T-cell (primary cell): Measurements from ENCODE around the gene KCNE4. TPM values are rescaled to one million over a fixed set of nuclear protein-coding genes. Genes with fewer than 3 reads are reported as not detected.

ENCODE experiments used
- ATAC-seq, 4 experiments: fragments of 200-7000 bp in 3 of 4; fragments of 150-1000 bp in 1 of 4; cut with Tn5 transposase; replicated peaks in 1 of 4; 1 replicate in 3 of 4; 2 replicates in 1 of 4; pipeline ENCODE4 v1.10.0; 2021; ENCODE audit warnings: moderate library complexity in 3 of 4, mild to moderate bottlenecking in 2 of 4, moderate number of reproducible peaks in 1 of 4
- CTCF ChIA-PET, 2 donors: fragments of 300-600 bp; sonication (Branson Sonifier 250); formaldehyde crosslinking; loops; one replicate each; lab custom pipeline; 2022; ENCODE audit warnings: antibody characterized with exemption in 2 of 2; lab: Charles Lee
- POLR2A ChIA-PET, 2 donors: fragments of 300-600 bp; sonication (Branson Sonifier 250); formaldehyde crosslinking; loops; one replicate each; lab custom pipeline; 2022; ENCODE audit warnings: antibody characterized with exemption in 2 of 2; lab: Charles Lee
- DNase-seq, 35 experiments: peaks; one replicate each; pipeline versions ENCODE4 v3.0.0 to v3.0.0-alpha.2; 2013 to 2023
- H3K27ac ChIP-seq: one replicate; pipeline ENCODE4 v1.5.1; 2013; ENCODE audit warnings: low read length
- H3K27me3 ChIP-seq, 2 experiments: replicated peaks in 1 of 2; 1 replicate in 1 of 2; 2 replicates in 1 of 2; pipeline versions ENCODE4 v1.6.1 to v1.7.0; 2013; ENCODE audit warnings: low read length in 1 of 2, mixed read lengths in 1 of 2; ENCODE audit not compliant: control insufficient read depth in 2 of 2, insufficient read depth in 2 of 2; ENCODE audit errors: extremely low read depth in 1 of 2
- H3K36me3 ChIP-seq, 2 donors: 1 replicate in 1 of 2; 2 replicates in 1 of 2; pipeline versions ENCODE4 v1.6.1 to v1.7.0; 2013; ENCODE audit warnings: low read length in 1 of 2; ENCODE audit not compliant: control insufficient read depth in 2 of 2, insufficient read depth in 1 of 2; ENCODE audit errors: extremely low read depth in 1 of 2
- H3K4me1 ChIP-seq, 2 experiments: 1 replicate in 1 of 2; 2 replicates in 1 of 2; pipeline versions ENCODE4 v1.6.1 to v1.7.0; 2013; ENCODE audit warnings: low read length in 2 of 2, mixed read lengths in 1 of 2; ENCODE audit not compliant: insufficient read depth in 2 of 2, control insufficient read depth in 1 of 2; ENCODE audit errors: extremely low read depth in 1 of 2
- H3K4me3 ChIP-seq, 2 donors: 1 replicate in 1 of 2; 2 replicates in 1 of 2; pipeline versions ENCODE4 v1.5.1 to v1.7.0; 2013; ENCODE audit warnings: mild to moderate bottlenecking in 2 of 2, low read length in 1 of 2, moderate library complexity in 1 of 2; ENCODE audit not compliant: control insufficient read depth in 1 of 2; ENCODE audit errors: extremely low read depth in 1 of 2
- H3K9me3 ChIP-seq: 2 replicates; pipeline ENCODE4 v1.7.0; 2013
- H3K27ac Mint-ChIP-seq, 2 donors: one replicate each; pipeline ENCODE4 v1.8.0; 2020 to 2021; ENCODE audit warnings: mild to moderate bottlenecking in 2 of 2, mixed read lengths in 2 of 2
- H3K27me3 Mint-ChIP-seq, 2 donors: one replicate each; pipeline ENCODE4 v1.8.0; 2021 to 2022; ENCODE audit warnings: mixed read lengths in 2 of 2
- H3K36me3 Mint-ChIP-seq: one replicate; pipeline ENCODE4 v1.8.0; 2021; ENCODE audit warnings: mixed read lengths
- H3K4me1 Mint-ChIP-seq, 3 donors: one replicate each; pipeline ENCODE4 v1.8.0; 2020 to 2022; ENCODE audit warnings: mixed read lengths in 3 of 3, mild to moderate bottlenecking in 1 of 3
- H3K4me3 Mint-ChIP-seq, 3 donors: one replicate each; pipeline ENCODE4 v1.8.0; 2020 to 2022; ENCODE audit warnings: mild to moderate bottlenecking in 3 of 3, mixed read lengths in 3 of 3, moderate library complexity in 3 of 3
- H3K9me3 Mint-ChIP-seq, 3 donors: one replicate each; pipeline ENCODE4 v1.8.0; 2020 to 2022; ENCODE audit warnings: mixed read lengths in 3 of 3
- WGBS: methylation state at CpG from one replicate; pipeline ENCODE4 v1.1.5; 2013; ENCODE audit warnings: missing lambda C conversion rate; ENCODE audit not compliant: insufficient coverage; 5-methylcytosine and 5-hydroxymethylcytosine counted together
- total RNA-seq, 35 experiments: library from RNA in 6 of 35; stranded (reverse) in 6 of 35; fragments of 120-200 nt in 1 of 35; gene quantifications; one replicate each; pipeline versions ENCODE4 v1.2.1 to v1.2.4 and lab custom pipeline; 2013 to 2026

Gene KCNE4
- total RNA-seq, 5 donors from 2014 or later (not counting 1 experiment from before 2014, with no cell fraction given): not detected

DNA sequence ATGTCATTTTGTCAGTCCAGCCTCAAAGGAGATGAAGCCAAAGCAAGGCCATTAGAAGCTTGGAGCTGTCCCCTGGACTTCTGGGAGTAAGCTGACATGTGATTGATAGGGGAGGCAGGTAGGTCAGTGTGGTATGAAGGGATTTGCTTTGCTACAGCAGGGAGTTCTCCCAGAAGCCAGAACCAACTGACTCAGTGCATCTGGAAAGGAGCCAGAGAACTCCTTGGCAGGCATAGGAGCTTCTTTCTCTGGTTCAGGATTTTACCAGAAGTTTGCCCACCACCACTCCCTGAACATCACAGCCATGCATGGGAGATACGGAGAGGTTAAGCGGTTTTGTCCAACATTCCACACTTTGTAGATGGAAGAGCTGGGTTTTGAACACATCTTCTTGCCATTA is 24.5 kb upstream of the KCNE4 start:
- Histone ChIP-seq H3K4me3 (no peak overlapping the region), H3K9me3 (no peaks in the 10 kb centered on the region), H3K4me1 (no peaks in the 10 kb centered on the region), H3K36me3 (no peaks in the 10 kb centered on the region), H3K27ac (no peak overlapping the region), H3K27me3 (no peaks in the 10 kb centered on the region)
- DNase-seq: no peak
- CTCF ChIA-PET: no interaction called here
- Mint-ChIP-seq H3K4me3 (no peak overlapping the region), H3K9me3 (peaks cover 4 to 9% (median 9%) of the 10 kb centered on the region in 3 donors), H3K36me3 (no peaks in the 10 kb centered on the region), H3K27me3 (no peaks in the 10 kb centered on the region), H3K4me1 (no peaks in the 10 kb centered on the region), H3K27ac (no peak overlapping the region)
- POLR2A ChIA-PET: no interaction called here
- ATAC-seq: no peak
- WGBS: no CpG with 5 or more reads among the region's 2 CpGs

- H3K27me3 Mint-ChIP-seq: no peaks in the 10 kb centered on the region
- no peak overlapping the region for H3K27ac Mint-ChIP-seq
- POLR2A ChIA-PET: interaction anchor here in 1 of 2 donors (0.6 kb wide), 1 partner anchor 218 kb away, joined by 5 read pairs; no protein-coding TSS in a partner anchor
- Histone ChIP-seq H3K36me3 (no peaks in the 10 kb centered on the region), H3K4me3 (no peak overlapping the region), H3K27ac (no peak overlapping the region), H3K27me3 (no peaks in the 10 kb centered on the region), H3K4me1 (no peaks in the 10 kb centered on the region), H3K9me3 (no peaks in the 10 kb centered on the region)
- DNase-seq (no peak), ATAC-seq (no peak)
- H3K36me3 Mint-ChIP-seq: no peaks in the 10 kb centered on the region
- no peaks in the 10 kb centered on the region for H3K4me1 Mint-ChIP-seq
- WGBS: no CpG with 5 or more reads among the region's 3 CpGs
- peaks cover 5 to 18% (median 12%) of the 10 kb centered on the region in 3 donors for H3K9me3 Mint-ChIP-seq
- CTCF ChIA-PET: no interaction called here
- no peak overlapping the region for H3K4me3 Mint-ChIP-seq
Measured at GRCh38 chr2:223029287-223029686, 22.7 kb upstream of the KCNE4 start.

DNA sequence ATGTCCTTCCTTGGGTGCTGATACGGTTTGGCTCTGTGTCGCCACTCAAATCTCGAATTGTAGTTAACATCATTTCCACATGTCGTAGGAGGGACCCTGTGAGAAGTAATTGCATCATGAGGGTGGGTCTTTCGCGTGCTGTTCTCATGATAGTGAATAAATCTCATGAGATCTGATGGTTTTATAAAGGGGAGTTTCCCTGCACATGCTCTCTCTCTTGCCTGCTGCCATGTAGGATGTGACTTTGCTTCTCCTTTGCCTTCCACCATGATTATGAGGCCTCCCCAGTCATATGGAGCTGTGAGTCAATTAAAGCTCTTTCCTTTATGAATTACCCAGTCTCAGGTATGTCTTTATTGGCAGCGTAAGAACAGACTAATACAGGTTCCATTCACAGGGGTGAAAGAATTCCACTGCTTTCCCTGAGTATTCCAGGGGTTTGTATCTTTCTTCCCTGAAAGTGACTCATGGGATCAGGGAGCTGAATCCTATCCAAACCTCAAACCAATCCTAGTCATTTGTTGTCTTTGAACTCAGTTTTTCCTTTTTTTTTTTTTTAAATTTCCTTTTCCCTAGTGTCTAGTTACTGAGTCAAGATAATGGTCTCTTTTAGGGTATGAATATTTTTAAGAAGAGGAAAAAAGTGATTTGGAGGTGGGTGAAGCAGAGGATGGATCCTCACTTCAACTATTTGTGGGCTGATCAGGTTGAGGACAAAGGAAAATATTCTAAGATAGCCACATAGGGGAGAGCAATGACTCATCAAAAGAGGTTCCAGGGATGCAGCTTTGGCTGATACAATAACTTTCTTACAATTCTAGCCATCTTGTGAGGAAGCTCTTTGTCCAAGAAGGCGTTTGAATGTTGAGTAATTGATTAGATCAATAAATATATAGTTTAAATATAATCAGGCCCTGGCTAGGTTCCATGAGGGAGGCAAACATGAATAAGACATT is 19.5 kb upstream of the KCNE4 start:
- no peaks in the 10 kb centered on the region for H3K27me3 ChIP-seq
- H3K36me3 ChIP-seq: no peaks in the 10 kb centered on the region
- Mint-ChIP-seq H3K27me3 (peaks cover 0 to 4% of the 10 kb centered on the region in 2 donors), H3K9me3 (peaks cover 5 to 18% (median 12%) of the 10 kb centered on the region in 3 donors), H3K4me3 (no peak overlapping the region), H3K4me1 (no peaks in the 10 kb centered on the region), H3K27ac (no peak overlapping the region), H3K36me3 (no peaks in the 10 kb centered on the region)
- no peak overlapping the region for H3K4me3 ChIP-seq
- POLR2A ChIA-PET: no interaction called here
- CTCF ChIA-PET: no interaction called here
- no peaks in the 10 kb centered on the region for H3K9me3 ChIP-seq
- DNase-seq (no peak), ATAC-seq (no peak)
- no peaks in the 10 kb centered on the region for H3K4me1 ChIP-seq
- no CpG with 5 or more reads among the region's 8 CpGs for WGBS
- H3K27ac ChIP-seq: no peak overlapping the region

DNA sequence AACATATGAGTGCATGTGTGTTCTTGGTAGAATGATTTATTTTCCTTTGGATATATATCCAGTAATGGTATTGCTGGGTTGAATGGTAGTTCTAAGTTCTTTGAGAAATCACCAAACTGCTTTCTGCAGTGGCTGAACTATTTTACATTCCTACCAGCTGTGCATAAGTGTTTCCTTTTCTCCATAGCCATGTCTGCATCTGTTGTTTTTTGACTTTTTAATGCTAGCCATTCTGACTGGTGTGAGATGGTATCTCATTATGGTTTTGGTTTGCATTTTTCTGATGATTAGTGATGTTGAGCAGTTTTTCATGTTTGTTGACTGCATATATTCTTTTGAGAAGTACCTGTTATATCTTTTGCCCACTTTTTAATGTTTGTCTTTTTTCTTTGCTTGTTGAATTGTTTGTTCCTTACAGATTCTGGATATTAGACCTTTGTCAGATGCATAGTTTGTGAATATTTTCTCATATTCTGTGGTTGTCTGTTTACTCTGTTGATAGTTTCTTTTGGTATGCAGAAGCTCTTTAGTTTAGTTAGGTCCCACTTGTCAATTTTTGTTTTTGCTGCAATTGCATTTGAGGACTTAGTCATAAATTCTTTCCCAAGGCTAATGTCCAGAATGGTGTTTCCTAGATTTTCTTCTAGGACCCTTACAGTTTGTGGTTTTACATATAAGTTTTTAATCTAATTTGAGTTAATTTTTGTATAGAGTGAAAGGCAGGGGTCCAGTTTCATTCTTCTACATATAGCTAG is 17.6 kb upstream of the KCNE4 start:
- POLR2A ChIA-PET: no interaction called here

GRCh38 chr2:223036790-223037444 is 15.1 kb upstream of the KCNE4 start:
- Mint-ChIP-seq H3K4me3 (no peak overlapping the region), H3K36me3 (no peaks in the 10 kb centered on the region), H3K9me3 (peaks cover 5 to 14% (median 9%) of the 10 kb centered on the region in 3 donors), H3K4me1 (no peaks in the 10 kb centered on the region), H3K27me3 (peaks cover 3 to 4% of the 10 kb centered on the region in 2 donors), H3K27ac (no peak overlapping the region)
- no peak for DNase-seq
- no peaks in the 10 kb centered on the region for H3K27me3 ChIP-seq
- no peak overlapping the region for H3K27ac ChIP-seq
- no peaks in the 10 kb centered on the region for H3K36me3 ChIP-seq
- POLR2A ChIA-PET: no interaction called here
- ATAC-seq: no peak
- 40% methylated on average over 1 of the region's 3 CpGs for WGBS
- H3K9me3 ChIP-seq: no peaks in the 10 kb centered on the region
- no peaks in the 10 kb centered on the region for H3K4me1 ChIP-seq
- H3K4me3 ChIP-seq: no peak overlapping the region
- CTCF ChIA-PET: no interaction called here

More for the DNA sequence above, 17.6 kb upstream of the KCNE4 start:
- Histone ChIP-seq H3K9me3 (no peaks in the 10 kb centered on the region), H3K27ac (no peak overlapping the region), H3K27me3 (no peaks in the 10 kb centered on the region), H3K4me3 (no peak overlapping the region), H3K36me3 (no peaks in the 10 kb centered on the region), H3K4me1 (no peaks in the 10 kb centered on the region)
- DNase-seq: no peak
- no peaks in the 10 kb centered on the region for H3K4me1 Mint-ChIP-seq
- CTCF ChIA-PET: no interaction called here
- peaks cover 3 to 4% of the 10 kb centered on the region in 2 donors for H3K27me3 Mint-ChIP-seq
- H3K4me3 Mint-ChIP-seq: no peak overlapping the region
- H3K27ac Mint-ChIP-seq: no peak overlapping the region
- ATAC-seq: no peak
- H3K9me3 Mint-ChIP-seq: peaks cover 5 to 15% (median 12%) of the 10 kb centered on the region in 3 donors
- no peaks in the 10 kb centered on the region for H3K36me3 Mint-ChIP-seq

DNA sequence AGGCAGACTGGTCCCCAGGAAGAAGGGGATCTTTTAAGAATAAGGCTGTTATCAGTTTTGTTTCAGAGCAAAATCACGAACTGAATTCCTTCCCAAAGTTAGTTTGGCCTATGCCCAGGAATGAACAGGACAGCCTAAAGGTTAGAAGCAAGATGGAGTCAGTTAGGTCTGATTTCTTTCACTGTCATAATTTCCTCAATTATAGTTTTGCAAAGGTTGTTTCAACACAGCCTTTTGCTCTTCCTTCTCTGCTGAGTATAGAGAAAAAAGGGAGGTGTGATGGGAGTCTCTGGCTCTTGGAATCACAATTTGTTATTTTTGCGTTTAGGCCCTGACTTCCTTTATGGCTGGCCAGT is 14.6 kb upstream of the KCNE4 start:
- Histone ChIP-seq H3K27ac (no peak overlapping the region), H3K27me3 (no peaks in the 10 kb centered on the region), H3K9me3 (no peaks in the 10 kb centered on the region), H3K4me1 (no peaks in the 10 kb centered on the region), H3K4me3 (no peak overlapping the region), H3K36me3 (no peaks in the 10 kb centered on the region)
- POLR2A ChIA-PET: no interaction called here
- no peak for DNase-seq
- Mint-ChIP-seq H3K27ac (no peak overlapping the region), H3K9me3 (peaks cover 2 to 9% (median 4%) of the 10 kb centered on the region in 3 donors), H3K4me3 (no peak overlapping the region), H3K36me3 (no peaks in the 10 kb centered on the region), H3K27me3 (peaks cover 4 to 7% of the 10 kb centered on the region in 2 donors), H3K4me1 (no peaks in the 10 kb centered on the region)
- WGBS: 80% methylated on average over 1 of the region's 2 CpGs
- ATAC-seq: no peak
- CTCF ChIA-PET: no interaction called here
